ENCODE results near the gene IAH1. TPM values are rescaled to one million over a fixed set of nuclear protein-coding genes. Genes with fewer than 3 reads are reported as not detected.
"Not testable (repeated sequence)": the region's sequence is repeated elsewhere in the genome, so short reads cannot be mapped to it uniquely, and the experiment has no call there.

Gene IAH1
- total RNA-seq, 1 donor from 2014 or later: 40.2 TPM

- DNase-seq (ENCODE audit: low read depth, low spot score): no peak
Observed at GRCh38 chr2:9473308-9473984, 905 bp upstream of the IAH1 start.

GRCh38 chr2:9473985-9474360 is 378 bp upstream of the IAH1 start:
- no peak for DNase-seq (ENCODE audit: low read depth, low spot score)

- DNase-seq (ENCODE audit: low read depth, low spot score): no peak
Observed at GRCh38 chr2:9477914-9478313, 3.6 kb downstream of the IAH1 start.

DNA sequence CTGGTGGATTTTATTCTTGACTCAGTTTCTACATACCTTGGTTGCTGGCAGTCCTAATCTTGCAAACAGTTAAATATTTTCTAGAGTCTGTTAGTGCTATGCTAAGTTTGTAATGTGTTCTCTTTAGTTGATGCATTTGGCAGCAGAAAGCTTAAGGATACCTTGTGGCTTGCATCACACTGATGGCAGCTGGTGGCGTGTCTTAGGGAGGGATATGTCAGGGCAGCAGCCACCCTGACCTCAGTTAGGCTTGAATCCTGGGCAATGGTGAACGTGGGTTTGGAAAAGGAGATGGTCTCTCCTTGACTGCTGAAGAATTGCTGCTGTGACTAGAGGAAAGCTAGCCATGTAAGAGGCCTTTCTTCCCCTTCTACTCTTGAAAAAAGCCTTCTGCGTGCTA is 4.2 kb downstream of the IAH1 start:
- DNase-seq (ENCODE audit: low read depth, low spot score): no peak

DNA sequence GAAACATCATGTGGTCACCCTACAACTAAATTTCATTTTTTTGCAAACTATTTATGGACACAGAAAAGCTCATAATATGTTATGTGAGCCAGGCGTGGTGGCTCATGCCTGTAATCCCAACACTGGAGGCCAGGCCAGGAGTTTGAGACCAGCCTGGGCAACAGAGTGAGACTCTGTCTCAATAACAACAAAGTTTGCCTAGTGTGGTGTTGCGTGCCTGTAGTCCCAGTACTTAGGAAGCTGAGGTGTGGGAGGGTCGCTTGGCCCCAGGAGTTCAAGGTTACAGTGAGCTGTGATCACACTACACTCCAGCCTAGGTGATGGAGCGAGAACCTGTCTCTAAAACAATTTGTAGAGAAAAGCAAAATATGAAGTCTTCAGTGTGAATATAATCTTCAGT is 5.8 kb downstream of the IAH1 start:
- no peak for DNase-seq (ENCODE audit: low read depth, low spot score)

DNA sequence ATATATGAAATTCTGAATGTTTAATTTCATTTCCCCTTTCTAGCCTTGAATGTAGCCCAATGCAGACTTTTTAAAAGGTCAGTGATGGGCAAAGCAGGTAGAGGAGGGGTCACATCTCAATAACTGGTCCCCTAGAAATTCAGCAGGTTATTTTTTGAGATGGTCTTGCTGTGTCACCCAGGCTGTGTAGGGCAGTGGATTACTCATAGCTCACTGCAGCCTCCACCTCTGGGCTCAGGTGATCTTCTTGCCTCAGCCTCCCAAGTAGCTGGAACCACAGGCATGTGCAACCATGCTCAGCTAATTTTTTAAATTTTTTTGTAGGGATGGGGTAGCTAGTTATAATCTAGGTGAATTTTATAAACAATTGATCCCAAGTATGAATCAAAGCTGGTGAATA is 8.8 kb downstream of the IAH1 start:
- no peak for DNase-seq (ENCODE audit: low read depth, low spot score)

DNA sequence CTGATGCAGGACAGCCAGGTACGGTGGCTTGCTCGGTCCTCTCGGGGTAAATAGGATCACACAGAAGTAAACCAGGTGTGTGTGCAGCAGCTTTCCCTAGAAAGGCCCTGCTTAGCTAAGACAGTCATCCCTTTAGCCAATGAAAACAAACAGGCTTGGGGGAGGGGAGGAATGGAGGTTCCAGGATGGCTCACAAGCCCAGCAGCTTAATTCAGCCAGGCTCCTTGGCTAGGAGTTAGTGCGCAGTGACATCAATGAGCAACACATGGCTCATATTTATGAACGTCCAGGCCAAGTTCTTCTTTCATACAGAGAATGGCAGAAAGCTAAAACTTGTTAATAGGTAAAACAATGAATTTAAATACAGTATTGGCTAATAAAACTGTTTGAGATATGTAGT is 10.2 kb downstream of the IAH1 start:
- DNase-seq (ENCODE audit: low read depth, low spot score): no peak

- DNase-seq (ENCODE audit: low read depth, low spot score): no peak
Observed at GRCh38 chr2:9488583-9489547, 14.5 kb downstream of the IAH1 start.

- no peak for DNase-seq (ENCODE audit: low read depth, low spot score)
Observed at GRCh38 chr2:9490789-9491188, 16.4 kb downstream of the IAH1 start.

- no peak for DNase-seq (ENCODE audit: low read depth, low spot score)
Observed at GRCh38 chr2:9492927-9493326, 18.6 kb downstream of the IAH1 start.

GRCh38 chr2:9493478-9493877 is 19.1 kb downstream of the IAH1 start:
- no peak for DNase-seq (ENCODE audit: low read depth, low spot score)

DNA sequence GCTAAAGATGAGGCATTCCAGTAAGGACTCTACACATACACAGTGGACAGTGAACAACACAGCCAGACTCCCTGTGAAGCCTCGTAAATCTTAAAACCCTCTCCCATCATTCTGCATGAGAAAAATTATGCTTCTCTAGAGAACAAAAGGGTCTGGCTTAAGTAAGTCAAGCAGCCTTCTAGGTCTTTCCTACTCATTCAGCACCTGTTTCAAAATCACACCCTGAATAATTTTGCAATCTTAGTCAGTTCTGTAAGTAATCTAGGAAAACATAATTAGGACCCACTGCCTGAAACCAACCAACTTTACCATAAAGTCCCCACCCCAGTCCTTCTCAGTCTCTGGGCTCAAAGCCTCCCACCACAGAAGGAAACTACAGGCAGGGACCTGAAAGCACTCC is 19.7 kb downstream of the IAH1 start:
- no peak for DNase-seq (ENCODE audit: low read depth, low spot score)

DNA sequence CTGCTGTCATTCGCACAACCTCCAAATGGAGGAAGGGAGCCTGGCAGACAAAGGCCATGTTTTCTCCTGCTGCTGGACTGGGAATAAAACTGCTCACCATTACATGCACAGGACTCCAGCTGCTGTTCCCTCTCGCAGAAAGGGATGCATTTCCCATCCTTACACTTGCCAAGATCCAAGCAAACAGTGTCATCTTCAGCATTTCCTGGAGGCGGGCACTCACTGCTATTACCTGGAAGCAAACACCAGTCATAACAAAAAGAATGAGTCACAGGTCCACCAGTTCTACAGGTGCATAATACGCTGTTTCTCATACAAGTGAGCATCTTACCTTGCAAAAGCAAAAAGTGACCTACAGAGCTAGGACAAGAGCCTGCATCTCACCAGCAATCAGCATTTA is 22.7 kb downstream of the IAH1 start:
- no peak for DNase-seq (ENCODE audit: low read depth, low spot score)

- no peak for DNase-seq (ENCODE audit: low read depth, low spot score)
Observed at GRCh38 chr2:9498210-9498609, 23.9 kb downstream of the IAH1 start.

DNA sequence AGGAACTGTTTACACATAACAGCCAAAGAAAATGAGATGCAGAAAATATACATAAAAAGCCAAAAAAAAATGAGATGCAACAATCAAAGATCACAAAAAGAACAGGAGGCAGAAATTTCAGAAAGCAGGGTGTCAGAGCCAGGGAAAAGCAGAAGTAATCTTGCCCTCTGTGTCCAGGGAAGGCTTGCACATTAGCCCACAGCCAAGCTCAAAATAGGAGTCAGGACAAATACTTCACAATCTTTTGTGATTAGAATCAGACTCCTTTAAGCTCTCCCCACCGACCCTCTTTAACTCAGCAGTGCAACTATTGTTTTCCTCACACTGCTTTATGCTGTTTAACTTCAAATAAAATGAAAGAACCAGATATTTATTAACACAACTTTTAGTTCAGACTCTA is 34.6 kb downstream of the IAH1 start:
- no peak for DNase-seq (ENCODE audit: low read depth, low spot score)

DNA sequence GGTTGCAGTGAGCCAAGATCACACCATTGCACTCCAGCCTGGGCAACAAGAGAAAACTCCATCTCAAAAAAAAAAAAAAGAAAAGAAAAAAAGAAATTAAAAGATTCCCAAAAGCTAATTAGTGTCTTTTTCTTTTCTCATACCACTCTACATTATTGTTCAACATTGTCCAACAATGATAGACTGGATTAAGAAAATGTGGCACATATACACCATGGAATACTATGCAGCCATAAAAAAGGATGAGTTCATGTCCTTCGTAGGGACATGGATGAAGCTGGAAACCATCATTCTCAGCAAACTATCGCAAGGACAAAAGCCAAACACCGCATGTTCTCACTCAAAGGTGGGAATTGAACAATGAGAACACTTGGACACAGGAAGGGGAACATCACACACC is 39.6 kb downstream of the IAH1 start:
- DNase-seq (ENCODE audit: low read depth, low spot score): not testable (repeated sequence)

DNA sequence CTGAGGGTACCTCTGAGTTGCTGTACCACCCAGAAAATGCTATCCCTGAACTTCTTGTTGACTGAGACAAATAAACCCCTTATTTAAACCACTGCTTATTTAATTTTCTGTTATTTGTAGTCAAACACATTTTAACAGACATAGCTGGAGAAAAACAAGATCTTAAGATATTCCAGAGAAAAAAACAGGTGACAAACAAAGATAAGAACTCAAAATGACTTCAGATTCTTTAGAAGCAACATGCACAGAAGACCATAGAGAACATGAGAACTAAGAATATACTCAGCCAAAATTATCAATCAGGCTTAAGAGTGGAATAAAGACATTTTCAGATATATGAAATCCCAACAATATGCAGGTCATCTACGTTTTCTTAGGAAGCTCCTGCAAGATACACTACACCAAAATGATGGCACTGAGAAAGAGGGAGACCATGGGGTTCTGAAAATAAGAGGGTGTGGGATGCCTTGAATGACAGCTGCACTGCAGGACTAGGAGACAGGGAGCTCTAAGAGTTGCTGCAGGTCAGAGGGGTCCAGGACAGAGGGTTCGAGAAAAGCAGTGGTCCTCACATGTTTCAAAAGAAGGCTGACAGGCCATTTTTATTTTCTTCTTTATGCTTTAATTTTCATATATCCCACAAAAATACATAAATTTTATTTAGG is 42.9 kb downstream of the IAH1 start:
- no peak for DNase-seq (ENCODE audit: low read depth, low spot score)

- DNase-seq (ENCODE audit: low read depth, low spot score): no peak
Observed at GRCh38 chr2:9518163-9518562, 43.8 kb downstream of the IAH1 start.

DNA sequence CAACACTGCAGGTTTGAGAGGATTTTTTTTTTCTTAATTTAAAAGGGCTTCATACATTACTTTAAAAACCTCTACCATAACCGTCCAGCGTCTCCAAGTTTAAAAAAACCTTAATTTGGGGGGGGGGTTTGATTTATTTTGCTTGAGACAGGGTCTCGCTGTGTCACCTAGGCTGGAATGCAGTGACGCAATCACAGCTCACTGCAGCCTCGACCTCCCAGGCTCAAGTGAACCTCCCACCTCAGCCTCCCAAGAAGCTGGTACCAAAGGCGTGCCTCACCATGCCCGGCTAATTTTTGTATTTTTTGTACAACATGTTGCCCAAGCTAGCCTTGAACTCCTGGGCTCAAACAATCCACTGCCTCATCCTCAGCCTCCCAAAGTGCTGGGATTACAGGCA is 44.4 kb downstream of the IAH1 start:
- DNase-seq (ENCODE audit: low read depth, low spot score): no peak

DNA sequence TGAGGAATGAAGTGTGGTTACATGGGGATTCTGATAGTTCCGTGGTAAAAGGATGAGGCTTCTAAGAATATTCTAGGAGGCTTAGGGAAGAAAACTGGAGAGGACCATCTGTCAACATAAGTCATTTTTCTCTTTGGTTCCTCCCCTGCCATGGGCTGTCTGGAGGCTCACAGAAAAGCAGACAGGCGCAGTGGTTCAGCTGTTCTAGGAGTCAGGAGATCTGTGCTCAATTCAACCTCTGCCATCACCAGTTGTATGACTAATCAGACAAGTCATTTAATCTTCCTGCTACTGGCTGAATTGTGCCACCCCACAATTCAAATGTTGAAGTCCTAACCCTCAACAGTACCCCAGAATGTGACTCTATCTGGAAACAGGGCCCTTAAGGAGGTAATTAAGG is 44.9 kb downstream of the IAH1 start:
- no peak for DNase-seq (ENCODE audit: low read depth, low spot score)

- no peak for DNase-seq (ENCODE audit: low read depth, low spot score)
Observed at GRCh38 chr2:9524291-9524690, 49.9 kb downstream of the IAH1 start.

- no peak for DNase-seq (ENCODE audit: low read depth, low spot score)
Observed at GRCh38 chr2:9525266-9525665, 50.9 kb downstream of the IAH1 start.

Measured in pulmonary artery endothelial cell (primary cell).